ENCODE measurements around the gene TM4SF20. TPM values are rescaled to one million over a fixed set of nuclear protein-coding genes. Genes with fewer than 3 reads are reported as not detected.
"Not testable (repeated sequence)": the region's sequence is repeated elsewhere in the genome, so short reads cannot be mapped to it uniquely, and the experiment has no call there.

Gene TM4SF20
- polyA plus RNA-seq, 1 experiment, result 1.1 TPM

- no peak for TF ChIP-seq CTCF (IDR thresholded peaks at IDR 0.05; ENCODE audit: low read depth, low read length)
- ChIA-PET POLR2A (no interaction called here), CTCF (interaction anchor here (0.9 to 1.4 kb wide), 3 partner anchors 11 to 153 kb away, joined by 3 to 5 read pairs (median 4); partner anchors contain the start of gene TM4SF20)
- no peaks in the 10 kb centered on the region for H3K27me3 ChIP-seq (ENCODE audit: control insufficient read depth, insufficient read depth, low read length)
- no peak overlapping the region for H3K4me3 ChIP-seq (ENCODE audit: low read depth, low read length)
- peaks cover 7% of the 10 kb centered on the region for H3K9me3 ChIP-seq (ENCODE audit: control insufficient read depth, insufficient read depth, low read length)
- no peak for DNase-seq (ENCODE audit: low read depth, low spot score)
- no peak overlapping the region for H3K27ac ChIP-seq (ENCODE audit: low read depth, low read length)
Measured at GRCh38 chr2:227390468-227391256, 11.6 kb upstream of the TM4SF20 start.

- DNase-seq (ENCODE audit: low read depth, low spot score), result no peak
- CTCF ChIA-PET, result interaction anchor here (0.9 to 2.5 kb wide), 4 partner anchors 10 to 152 kb away, joined by 3 to 11 read pairs (median 4); partner anchors contain the start of gene TM4SF20
- H3K4me3 ChIP-seq (ENCODE audit: low read depth, low read length), result no peak overlapping the region
- peaks cover 7% of the 10 kb centered on the region for H3K9me3 ChIP-seq (ENCODE audit: control insufficient read depth, insufficient read depth, low read length)
- no peak overlapping the region for H3K27ac ChIP-seq (ENCODE audit: low read depth, low read length)
- H3K27me3 ChIP-seq (ENCODE audit: control insufficient read depth, insufficient read depth, low read length), result no peaks in the 10 kb centered on the region
- no peak for TF ChIP-seq CTCF (IDR thresholded peaks at IDR 0.05; ENCODE audit: low read depth, low read length)
- POLR2A ChIA-PET, result interaction anchor here (0.6 kb wide), 1 partner anchor 13 kb away, joined by 3 read pairs; no protein-coding TSS in a partner anchor
Measured at GRCh38 chr2:227389661-227390060, 10.6 kb upstream of the TM4SF20 start.

DNA sequence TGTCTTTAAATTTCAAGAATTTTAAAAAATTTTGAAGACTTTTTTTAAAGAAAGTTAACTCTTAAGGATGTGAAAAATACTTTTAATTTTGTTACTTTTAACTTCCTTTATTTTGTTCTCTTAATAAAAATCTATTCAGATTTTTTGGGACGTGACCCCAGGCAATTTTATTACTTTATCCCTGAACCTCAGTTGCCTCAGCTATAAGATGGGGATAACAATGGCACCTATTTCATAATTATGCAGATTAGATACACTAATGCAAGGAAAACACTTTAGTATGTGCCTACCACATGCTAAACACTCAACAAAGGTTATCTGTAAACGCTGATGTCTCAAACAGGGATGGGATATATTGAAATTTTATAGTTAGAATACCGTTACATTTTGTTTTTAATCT, 10.1 kb upstream of the TM4SF20 start:
- ChIA-PET CTCF (interaction anchor here (0.9 to 2.5 kb wide), 3 partner anchors 10 to 17 kb away, joined by 3 to 11 read pairs (median 4); partner anchors contain the start of gene TM4SF20), POLR2A (interaction anchor here (1.5 kb wide), 1 partner anchor 11 kb away, joined by 16 read pairs; no protein-coding TSS in a partner anchor)
- TF ChIP-seq CTCF (IDR thresholded peaks at IDR 0.05; ENCODE audit: low read depth, low read length), result no peak
- H3K27me3 ChIP-seq (ENCODE audit: control insufficient read depth, insufficient read depth, low read length), result no peaks in the 10 kb centered on the region
- no peak for DNase-seq (ENCODE audit: low read depth, low spot score)
- H3K4me3 ChIP-seq (ENCODE audit: low read depth, low read length), result no peak overlapping the region
- H3K27ac ChIP-seq (ENCODE audit: low read depth, low read length), result no peak overlapping the region
- peaks cover 7% of the 10 kb centered on the region for H3K9me3 ChIP-seq (ENCODE audit: control insufficient read depth, insufficient read depth, low read length)

GRCh38 chr2:227388537-227389011, 9.5 kb upstream of the TM4SF20 start:
- peaks cover 7% of the 10 kb centered on the region for H3K9me3 ChIP-seq (ENCODE audit: control insufficient read depth, insufficient read depth, low read length)
- peak; percentile 98 for DNase-seq (ENCODE audit: low read depth, low spot score)
- H3K4me3 ChIP-seq (ENCODE audit: low read depth, low read length), result no peak overlapping the region
- POLR2A ChIA-PET, result interaction anchor here (0.6 to 1.5 kb wide), 4 partner anchors 11 to 77 kb away, joined by 3 to 16 read pairs (median 6); no protein-coding TSS in a partner anchor
- H3K27me3 ChIP-seq (ENCODE audit: control insufficient read depth, insufficient read depth, low read length), result no peaks in the 10 kb centered on the region
- peak overlapping the region; percentile 96 for H3K27ac ChIP-seq (ENCODE audit: low read depth, low read length)
- TF ChIP-seq CTCF (IDR thresholded peaks at IDR 0.05; ENCODE audit: low read depth, low read length), result no peak
- CTCF ChIA-PET, result interaction anchor here (0.8 to 2.5 kb wide), 3 partner anchors 12 to 270 kb away, joined by 3 to 11 read pairs (median 3); no protein-coding TSS in a partner anchor

DNA sequence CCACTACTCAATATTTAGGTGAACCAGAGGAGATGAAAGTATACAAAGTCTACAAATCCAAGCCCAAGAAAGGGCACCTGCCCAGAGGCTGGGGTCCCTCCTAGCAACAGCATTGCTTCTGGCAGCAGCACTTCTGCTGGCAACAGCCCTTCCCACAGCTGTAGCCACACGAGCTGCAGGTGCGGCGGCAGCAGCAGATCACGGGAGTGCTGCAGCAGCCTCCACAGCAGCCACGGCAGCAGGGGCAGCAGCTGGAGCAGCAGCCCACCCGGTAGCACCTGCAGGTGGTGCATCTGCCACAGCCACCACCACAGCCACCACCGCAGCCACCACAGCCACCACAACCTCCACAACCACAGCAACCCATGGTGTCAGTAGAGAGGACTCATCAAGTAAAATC, 8.5 kb upstream of the TM4SF20 start, which contains the start of gene SCYGR1:
SCYGR1 (minus strand) TSS at position 367 of the 400 bp plus-strand sequence; CDS start at position 367, 0 bp downstream.
- CTCF ChIA-PET, result interaction anchor here (1.2 to 2.5 kb wide), 2 partner anchors 11 to 18 kb away, joined by 3 to 11 read pairs; no protein-coding TSS in a partner anchor
- H3K27me3 ChIP-seq (ENCODE audit: control insufficient read depth, insufficient read depth, low read length); H3K4me3 ChIP-seq (ENCODE audit: low read depth, low read length); POLR2A ChIA-PET; H3K9me3 ChIP-seq (ENCODE audit: control insufficient read depth, insufficient read depth, low read length); DNase-seq (ENCODE audit: low read depth, low spot score): not testable (repeated sequence)
- H3K27ac ChIP-seq (ENCODE audit: low read depth, low read length), result peak within 1 kb of the TSS; percentile 96
